ENCODE measurements around the gene ZNF217.
"Not testable (repeated sequence)": the region's sequence is repeated elsewhere in the genome, so short reads cannot be mapped to it uniquely, and the experiment has no call there.

Gene ZNF217

DNA sequence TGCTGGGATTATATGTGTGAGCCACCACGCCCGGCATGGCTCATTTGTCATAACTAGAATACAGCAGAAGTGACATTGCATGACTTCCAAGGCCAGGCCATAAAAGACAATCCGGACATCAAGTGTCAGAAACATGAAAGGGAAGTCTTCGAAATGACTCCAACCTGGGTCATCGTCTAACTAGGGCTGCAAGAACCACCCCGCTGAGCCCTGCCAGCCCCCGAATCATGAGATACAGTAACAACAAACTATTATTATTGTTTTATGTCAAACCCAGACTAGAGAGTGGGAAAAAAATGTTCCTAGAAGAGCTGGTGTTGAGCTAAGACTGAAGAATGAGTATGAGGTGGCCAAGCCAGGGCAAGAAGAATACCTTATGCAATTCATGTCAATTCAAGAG is 59.6 kb downstream of the ZNF217 start:
- no peak for DNase-seq

DNA sequence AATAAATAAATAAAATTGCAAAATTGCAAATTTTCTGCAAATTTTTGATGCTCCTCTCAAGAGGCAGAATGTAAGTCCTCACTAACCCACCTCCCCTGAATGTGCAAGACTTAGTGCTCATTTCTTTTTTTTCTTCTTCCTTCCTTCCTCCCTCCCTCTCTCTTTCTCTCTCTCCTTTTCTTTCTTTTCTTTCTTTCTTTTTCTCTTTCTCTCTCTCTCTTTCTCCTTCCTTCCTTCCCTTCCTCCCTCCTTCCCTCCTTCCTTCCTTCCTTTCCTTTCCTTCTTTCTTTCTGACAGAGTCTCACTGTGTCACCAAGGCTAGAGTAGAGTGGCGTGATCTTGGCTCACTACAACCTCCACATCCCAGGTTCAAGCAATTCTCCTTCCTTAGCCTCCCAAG is 60.1 kb downstream of the ZNF217 start:
- no peak for DNase-seq

DNA sequence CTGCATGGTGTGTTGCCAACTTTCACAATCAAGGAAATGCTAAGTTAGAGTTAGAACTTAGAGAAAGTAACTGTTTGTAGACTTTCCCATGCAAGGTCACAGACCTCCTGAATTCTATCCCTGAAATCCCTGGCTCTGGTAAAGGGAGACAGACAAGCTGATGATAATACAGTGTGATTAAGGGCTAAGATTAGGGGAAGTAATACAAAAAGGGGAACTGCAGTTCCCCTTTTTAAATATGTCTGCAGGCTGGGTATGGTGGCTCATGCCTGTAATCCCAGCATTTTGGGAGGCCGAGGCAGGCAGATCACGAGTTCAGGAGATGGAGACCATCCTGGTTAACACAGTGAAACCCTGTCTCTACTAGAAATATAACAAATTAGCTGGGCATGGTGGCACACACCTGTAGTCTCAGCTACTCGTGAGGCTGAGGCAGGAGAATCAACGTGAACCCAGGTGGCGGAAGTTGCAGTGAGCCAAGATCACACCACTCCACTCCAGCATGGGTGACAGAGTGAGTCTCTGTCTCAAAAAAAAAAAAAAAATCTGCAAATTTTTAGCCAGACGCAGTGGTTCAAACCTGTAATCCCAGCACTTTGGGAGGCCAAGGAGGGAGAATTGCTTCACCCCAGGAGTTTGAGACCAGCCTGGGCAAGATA is 60.9 kb downstream of the ZNF217 start:
- DNase-seq, result not testable (repeated sequence)

DNA sequence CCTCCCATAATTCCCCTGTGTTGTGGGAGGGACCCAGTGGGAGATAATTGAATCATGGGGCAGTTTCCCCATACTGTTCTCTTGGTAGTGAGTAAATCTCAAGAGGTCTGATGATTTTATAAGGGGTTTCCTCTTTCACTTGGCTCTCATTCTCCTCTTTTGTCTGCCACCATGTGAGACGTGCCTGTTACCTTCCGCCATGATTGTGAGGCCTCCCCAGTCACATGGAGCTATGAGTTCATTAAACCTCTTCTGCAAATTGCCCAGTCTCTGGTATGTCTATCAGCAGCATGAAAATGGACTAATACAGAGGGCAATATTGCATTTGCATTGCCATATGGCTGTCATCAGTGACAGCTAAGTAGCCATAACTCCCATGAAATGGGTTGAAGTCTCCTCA is 63.2 kb downstream of the ZNF217 start:
- DNase-seq, result no peak

DNA sequence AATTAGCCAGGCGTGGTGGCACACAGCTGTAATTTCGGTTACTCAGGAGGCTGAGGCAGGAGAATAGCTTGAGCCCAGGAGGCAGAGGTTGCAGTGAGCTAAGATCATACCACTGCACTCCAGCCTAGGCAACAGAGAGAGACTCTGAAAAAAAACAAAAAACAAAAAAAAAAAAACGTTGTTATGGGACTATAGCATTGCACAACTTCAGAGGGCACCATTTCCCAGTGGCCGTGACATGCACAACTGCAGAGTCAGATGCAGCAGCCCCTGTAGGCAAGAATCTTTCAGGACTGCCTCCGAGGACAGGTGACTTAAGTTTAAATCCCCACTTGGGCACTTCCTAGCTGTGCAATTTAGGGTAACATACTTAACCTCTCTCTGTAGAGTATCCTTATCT is 64.0 kb downstream of the ZNF217 start:
- DNase-seq, result no peak

DNA sequence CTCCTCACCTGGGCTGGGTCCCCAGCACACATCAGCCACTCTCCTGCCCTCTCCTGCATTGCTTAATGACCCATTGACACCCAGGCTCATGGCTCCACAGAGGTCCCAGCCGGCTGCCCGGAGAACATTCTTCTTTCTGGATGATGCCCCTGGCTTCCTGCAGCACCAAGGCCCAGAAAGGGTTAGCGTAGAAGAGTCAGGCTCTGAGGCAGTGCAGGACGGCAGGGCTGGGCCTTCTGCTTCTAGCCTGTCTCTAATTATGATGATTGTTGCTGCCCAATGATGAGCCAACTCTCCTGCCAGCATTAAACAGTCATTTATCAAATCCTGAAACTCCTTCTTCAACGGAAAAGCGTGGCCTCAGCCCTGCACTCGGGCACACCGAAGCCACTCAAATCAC is 66.4 kb downstream of the ZNF217 start:
- DNase-seq, result no peak

DNA sequence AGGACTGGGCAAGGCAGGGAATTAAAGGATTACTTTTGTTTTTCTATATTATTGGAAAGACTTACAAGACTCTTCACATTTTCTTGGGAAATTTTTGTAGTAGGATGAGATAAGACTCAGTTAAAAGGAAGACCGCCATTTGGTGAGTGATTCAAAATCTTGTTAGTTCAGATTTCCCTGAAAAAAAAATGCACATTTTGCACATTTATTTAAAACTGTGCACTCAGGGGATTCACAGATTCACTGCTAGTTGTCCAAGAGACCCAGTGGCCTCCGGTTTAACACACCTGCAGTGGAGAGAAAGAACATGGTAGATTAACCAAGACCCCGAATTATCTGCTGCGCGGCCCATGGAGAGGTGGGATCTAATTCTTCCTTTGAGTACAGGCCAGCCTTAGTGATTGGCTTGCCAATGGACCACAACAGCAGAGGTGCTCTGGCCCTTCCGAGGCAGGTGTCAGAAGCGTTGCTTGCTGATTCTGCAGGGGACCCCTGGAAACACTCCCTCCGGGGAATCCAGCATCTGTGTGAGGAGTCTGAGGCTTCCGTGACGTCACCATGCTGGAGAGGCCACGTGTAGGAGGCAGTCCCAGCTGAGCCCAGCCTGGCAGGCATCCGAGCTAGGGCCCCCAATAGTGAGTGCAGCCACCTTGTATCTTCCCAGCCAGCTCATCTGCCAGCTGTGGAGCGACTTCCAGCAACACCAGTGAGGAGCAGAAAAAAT is 68.9 kb downstream of the ZNF217 start:
- DNase-seq, result no peak

DNA sequence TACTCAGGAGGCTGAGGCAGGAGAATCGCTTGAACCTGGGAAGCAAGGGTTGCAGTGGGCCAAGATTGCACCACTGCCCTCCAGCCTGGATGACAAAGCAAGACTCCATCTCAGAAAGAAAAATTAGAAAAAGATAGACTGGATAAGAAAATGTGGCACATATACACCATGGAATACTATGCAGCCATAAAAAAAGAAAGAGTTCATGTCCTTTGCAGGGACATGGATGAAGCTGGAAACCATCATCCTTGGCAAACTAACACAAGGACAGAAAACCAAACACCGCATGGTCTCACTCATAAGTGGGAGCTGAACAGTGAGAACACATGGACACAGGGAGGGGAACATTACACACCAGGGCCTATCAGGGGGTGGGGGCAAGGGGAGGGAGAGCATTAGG is 70.0 kb downstream of the ZNF217 start:
- not testable (repeated sequence) for DNase-seq

DNA sequence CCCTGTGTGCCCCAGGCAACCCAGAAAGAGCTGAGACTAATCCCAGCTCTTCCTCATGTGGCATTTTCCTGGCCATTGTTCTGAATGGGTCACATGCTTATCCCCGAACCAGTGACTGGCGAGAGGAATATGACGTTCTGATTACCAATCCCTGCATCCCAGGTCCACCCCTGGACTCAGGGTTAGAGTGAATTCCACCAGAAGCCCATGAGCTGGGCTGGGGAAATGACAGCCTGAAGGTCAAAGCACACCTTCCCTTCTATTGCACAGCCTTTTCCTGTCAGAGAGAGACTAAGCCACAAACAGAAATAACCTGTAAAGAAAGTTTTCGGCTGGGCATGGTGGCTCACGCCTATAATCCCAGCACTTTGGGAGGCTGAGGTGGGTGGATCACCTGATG is 70.9 kb downstream of the ZNF217 start:
- no peak for DNase-seq

DNA sequence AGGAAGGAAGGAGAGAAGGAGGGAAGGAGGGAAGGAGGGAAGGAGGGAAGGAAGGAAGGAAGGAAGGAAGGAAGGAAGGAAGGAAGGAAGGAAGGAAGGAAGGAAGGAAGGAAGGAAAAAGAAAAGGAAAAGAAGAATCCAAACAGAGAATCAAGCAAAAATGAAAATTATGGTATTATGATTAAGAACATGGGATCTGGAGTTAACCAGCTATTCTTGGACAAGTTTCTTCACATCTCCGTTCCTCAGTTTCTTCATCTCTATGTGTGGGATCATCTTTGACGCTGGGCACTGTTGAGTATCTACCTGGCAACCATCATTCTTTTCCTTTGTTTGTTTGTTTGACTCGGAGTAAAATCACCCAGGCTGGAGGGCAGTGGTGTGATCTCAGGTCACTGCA is 71.6 kb downstream of the ZNF217 start:
- DNase-seq, result no peak

DNA sequence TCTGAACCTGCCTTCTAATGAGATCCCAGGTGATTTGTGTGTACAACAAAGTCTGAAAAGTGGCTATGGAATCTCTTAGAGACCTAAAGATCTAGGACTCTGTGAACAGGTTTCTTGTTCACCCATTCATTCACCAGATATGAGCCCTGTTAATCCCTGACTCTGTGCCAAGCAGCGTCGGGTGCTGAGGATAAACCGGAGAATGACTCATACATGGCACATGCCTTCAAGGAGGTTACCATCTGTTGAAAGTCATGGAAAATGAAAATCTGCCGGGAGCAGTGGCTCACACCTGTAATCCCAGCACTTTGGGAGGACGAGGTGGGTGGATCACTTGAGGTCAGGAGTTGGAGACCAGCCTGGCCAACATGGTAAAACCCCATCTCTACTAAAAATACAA is 72.2 kb downstream of the ZNF217 start:
- peak in 2 of 56 donors; percentile 0 to 3 for DNase-seq

DNA sequence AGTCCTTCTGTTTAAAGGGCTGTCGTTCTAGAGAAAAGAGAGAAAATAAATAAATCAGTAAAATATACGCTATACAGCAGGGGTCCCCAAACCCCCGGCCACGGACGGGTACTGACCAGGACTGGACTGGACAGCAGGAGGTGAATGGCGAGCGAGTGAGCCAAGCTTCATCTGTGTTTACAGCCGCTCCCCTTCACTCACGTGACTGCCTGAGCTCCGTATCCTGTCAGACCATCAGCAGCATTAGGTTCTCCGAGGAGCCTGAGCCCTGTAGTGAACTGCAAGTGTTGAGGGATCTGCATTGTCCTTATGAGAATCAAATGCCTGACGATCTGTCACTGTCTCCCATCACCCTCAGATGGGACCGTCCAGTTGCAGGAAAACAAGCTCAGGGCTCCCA is 76.5 kb downstream of the ZNF217 start:
- DNase-seq, result no peak

Data from nucleus accumbens (tissue), 56 donors.